OCI-LY1 (cell line): ENCODE data around the gene RGS9.

Source experiments
- EZH2 ChIP-seq: fragments of 200-600 bp; sonication (generic), shearing (Covaris generic); IDR thresholded peaks from 2 replicates; pipeline ENCODE4 v1.8.0; 2017; ENCODE audit warnings: borderline replicate concordance, mixed run types, mild to moderate bottlenecking, antibody characterized with exemption, low read length, moderate library complexity, mixed read lengths
- TF ChIP-seq, protein P1 (sequence below): fragments of 200-600 bp; sonication (generic), shearing (Covaris generic); IDR thresholded peaks from 2 replicates; pipeline ENCODE4 v1.5.1; 2017; ENCODE audit warnings: mild to moderate bottlenecking, antibody characterized with exemption, low read length, moderate library complexity, mixed read lengths

DNA sequence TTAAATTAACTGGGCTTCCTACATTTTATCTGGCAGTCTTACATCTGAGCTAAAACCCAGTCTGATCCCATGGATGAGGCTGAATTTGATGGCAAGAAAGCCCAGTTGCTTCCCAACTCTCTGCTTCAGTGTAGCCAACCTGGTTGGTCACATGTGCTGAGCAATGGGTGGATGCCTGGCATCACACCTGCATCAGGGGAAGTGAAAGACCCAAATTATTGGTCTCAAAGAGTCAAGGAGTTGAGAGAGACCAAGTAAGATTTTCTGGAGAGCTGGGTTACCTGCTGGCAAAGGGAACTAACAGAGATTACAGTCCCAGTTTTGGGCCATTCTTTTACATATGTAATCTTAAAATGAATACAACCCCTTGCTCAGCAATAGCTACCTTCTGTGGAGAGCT is 38.8 kb downstream of the RGS9 start:
- TF ChIP-seq, protein P1, sequence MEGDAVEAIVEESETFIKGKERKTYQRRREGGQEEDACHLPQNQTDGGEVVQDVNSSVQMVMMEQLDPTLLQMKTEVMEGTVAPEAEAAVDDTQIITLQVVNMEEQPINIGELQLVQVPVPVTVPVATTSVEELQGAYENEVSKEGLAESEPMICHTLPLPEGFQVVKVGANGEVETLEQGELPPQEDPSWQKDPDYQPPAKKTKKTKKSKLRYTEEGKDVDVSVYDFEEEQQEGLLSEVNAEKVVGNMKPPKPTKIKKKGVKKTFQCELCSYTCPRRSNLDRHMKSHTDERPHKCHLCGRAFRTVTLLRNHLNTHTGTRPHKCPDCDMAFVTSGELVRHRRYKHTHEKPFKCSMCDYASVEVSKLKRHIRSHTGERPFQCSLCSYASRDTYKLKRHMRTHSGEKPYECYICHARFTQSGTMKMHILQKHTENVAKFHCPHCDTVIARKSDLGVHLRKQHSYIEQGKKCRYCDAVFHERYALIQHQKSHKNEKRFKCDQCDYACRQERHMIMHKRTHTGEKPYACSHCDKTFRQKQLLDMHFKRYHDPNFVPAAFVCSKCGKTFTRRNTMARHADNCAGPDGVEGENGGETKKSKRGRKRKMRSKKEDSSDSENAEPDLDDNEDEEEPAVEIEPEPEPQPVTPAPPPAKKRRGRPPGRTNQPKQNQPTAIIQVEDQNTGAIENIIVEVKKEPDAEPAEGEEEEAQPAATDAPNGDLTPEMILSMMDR: no peak
- TF ChIP-seq EZH2: no peak
